Iris pigment epithelial cell (primary cell): Measurements from ENCODE around the gene G6PC3.
A peak's percentile ranks its signal among the peaks of the same experiment; 100 is the strongest.
"Not testable (repeated sequence)": the region's sequence is repeated elsewhere in the genome, so short reads cannot be mapped to it uniquely, and the experiment has no call there.

Source experiments
- DNase-seq: peaks from one replicate; pipeline ENCODE4 v3.0.0-alpha.2; 2011; ENCODE audit warnings: low read depth

G6PC3 gene

GRCh38 chr17:44106801-44107200 lies 36.3 kb downstream of the G6PC3 start:
- DNase-seq = no peak

- peak; percentile 96 for DNase-seq
Observed at GRCh38 chr17:44108440-44109311, 38.1 kb downstream of the G6PC3 start.

GRCh38 chr17:44109312-44109630 lies 38.7 kb downstream of the G6PC3 start:
- no peak for DNase-seq

- no peak for DNase-seq
Observed at GRCh38 chr17:44110011-44110686, 39.6 kb downstream of the G6PC3 start.

- DNase-seq = peak; percentile 76
Observed at GRCh38 chr17:44110823-44111633, 40.5 kb downstream of the G6PC3 start.

- no peak for DNase-seq
Observed at GRCh38 chr17:44111777-44112176, 41.2 kb downstream of the G6PC3 start.

GRCh38 chr17:44112284-44113280 lies 42.0 kb downstream of the G6PC3 start:
- no peak for DNase-seq

GRCh38 chr17:44113382-44113781 lies 42.8 kb downstream of the G6PC3 start:
- DNase-seq = no peak

GRCh38 chr17:44113868-44114840 lies 43.6 kb downstream of the G6PC3 start:
- no peak for DNase-seq

- DNase-seq = peak; percentile 28
Observed at GRCh38 chr17:44115585-44116415, 45.3 kb downstream of the G6PC3 start.

GRCh38 chr17:44117351-44117750 lies 46.8 kb downstream of the G6PC3 start:
- DNase-seq = no peak

- DNase-seq = no peak
Observed at GRCh38 chr17:44118427-44119050, 48.0 kb downstream of the G6PC3 start.

- DNase-seq = no peak
Observed at GRCh38 chr17:44119062-44119461, 48.5 kb downstream of the G6PC3 start.

GRCh38 chr17:44119798-44120197 lies 49.3 kb downstream of the G6PC3 start:
- no peak for DNase-seq

- not testable (repeated sequence) for DNase-seq
Observed at GRCh38 chr17:44120281-44120680, 49.7 kb downstream of the G6PC3 start.

- no peak for DNase-seq
Observed at GRCh38 chr17:44120851-44121605, 50.5 kb downstream of the G6PC3 start.

GRCh38 chr17:44121997-44122815 lies 51.7 kb downstream of the G6PC3 start:
- no peak for DNase-seq
